Measurements from ENCODE around the gene CPNE9.
"Not testable (repeated sequence)": the region's sequence is repeated elsewhere in the genome, so short reads cannot be mapped to it uniquely, and the experiment has no call there.

Gene CPNE9

DNA sequence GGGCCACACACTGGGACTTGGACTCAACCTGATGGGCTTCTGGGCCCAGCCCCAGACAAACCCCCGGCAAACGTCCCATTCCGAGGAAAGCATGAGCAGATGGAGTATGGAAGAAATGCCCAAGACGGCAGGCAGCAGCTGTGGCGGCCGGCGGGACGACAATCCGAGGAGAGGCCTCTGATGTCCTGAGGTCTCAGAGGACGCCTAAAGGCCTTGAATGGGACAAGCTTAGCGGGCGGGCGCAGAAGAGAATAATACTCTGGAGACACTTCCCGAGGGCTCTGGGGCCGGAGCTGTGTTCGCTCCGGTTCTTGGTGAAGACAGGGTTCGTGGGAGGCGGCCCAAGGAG lies 45.6 kb downstream of the CPNE9 start:
- DNase-seq, result no peak

DNA sequence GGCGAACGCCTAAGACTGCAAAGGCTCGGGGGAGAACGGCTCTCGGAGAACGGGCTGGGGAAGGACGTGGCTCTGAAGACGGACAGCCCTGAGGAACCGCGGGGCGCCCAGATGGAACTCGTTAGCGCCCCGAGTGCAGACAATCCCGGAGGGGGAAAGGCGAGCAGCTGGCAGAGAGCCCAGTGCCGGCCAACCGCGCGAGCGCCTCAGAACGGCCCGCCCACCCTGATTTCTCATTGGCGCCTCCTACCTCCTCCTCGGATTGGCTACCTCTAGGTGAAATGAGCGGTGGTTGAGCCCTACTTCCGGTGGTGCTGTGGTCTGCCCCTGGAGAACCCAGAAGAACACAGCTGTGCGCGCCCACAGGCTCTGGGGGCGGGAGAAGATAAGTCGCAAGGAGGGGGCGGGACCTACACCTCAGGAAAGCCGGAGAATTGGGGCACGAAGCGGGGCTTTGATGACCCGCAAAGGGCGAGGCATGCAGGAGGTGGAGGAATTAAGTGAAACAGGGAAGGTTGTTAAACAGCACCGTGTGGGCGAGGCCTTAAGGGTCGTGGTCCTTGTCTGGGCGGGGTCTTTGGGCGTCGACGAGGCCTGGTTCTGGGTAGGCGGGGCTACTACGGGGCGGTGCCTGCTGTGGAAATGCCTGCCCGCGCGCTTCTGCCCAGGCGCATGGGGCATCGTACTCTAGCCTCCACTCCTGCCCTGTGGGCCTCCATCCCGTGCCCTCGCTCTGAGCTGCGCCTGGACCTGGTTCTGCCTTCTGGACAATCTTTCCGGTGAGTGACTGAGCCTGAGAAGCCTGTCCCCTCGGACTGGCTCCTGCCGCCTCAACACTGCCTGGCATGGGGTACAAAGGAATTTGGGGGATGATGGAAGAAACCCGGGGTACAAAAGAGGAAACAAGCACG lies 46.3 kb downstream of the CPNE9 start, which contains the start of gene OGG1:
OGG1 (plus strand) TSS at position 308 of the 911 bp plus-strand sequence; CDS start at position 643, 335 bp downstream.
- peak; percentile 98 for DNase-seq

DNA sequence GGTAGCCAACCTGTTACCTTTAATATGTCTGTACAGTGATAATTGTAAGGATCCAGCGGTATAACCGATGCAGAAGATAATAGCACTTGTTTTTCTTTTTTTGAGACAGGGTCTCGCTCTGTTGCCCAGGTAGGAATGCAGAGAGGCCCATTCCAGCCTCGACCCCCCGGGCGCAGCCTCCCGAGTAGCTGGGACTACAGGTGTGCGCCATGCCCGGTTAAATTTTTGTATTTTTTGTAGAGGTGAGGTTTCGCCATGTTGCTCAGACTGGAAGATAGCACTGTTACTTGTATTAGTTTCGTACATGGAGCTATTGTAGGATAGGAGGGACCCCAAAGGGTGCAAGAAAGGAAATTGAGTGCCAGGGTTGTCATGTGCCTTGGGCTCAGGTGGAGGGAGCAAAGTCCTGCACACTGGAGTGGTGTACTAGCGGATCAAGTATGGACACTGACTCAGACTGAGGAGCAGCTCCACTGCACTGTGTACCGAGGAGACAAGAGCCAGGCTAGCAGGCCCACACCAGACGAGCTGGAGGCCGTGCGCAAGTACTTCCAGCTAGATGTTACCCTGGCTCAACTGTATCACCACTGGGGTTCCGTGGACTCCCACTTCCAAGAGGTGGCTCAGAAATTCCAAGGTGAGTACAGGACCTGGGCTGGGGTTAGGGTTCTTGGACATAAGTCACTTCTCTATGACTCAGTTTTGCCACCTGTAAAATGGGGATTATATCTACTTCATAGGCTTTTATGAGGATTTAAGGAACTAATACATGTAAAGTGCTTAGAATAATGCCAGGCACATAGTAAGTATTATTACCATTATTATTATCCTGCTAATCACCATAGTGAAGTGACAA lies 47.2 kb downstream of the CPNE9 start:
- no peak for DNase-seq

DNA sequence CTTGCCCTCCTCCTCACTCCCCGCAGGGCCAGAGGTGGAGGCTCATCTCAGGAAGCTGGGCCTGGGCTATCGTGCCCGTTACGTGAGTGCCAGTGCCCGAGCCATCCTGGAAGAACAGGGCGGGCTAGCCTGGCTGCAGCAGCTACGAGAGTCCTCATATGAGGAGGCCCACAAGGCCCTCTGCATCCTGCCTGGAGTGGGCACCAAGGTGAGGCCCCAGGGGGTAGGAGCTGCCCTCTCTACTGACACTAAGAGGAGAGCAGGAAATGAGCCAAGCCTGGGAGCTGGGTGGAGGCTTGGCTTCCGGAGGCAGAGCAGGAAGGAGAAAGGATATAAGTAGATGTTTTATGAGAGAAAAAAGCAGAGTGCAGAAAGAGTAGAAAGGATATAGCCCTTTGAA lies 51.0 kb downstream of the CPNE9 start:
- DNase-seq, result no peak

DNA sequence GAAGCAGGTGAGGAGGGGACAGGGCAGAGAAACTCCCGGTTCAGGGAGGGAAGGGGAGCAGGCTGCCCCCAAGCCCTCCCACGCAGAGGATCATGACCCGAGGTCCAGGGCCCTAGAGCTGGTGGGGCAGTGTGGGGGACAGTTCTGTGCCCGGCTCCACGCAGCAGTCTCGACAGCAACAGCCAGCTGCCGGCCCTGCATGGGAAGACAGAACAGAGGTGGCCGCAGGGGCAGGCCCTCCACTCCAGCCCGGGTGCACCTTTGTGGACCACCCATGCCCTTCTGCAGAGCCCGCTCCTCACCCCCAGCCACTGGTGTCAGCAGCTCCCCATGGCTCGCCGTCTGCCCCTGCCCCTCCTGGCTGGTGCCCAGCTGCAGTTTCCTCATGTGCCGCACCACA lies 53.8 kb downstream of the CPNE9 start:
- no peak for DNase-seq

DNA sequence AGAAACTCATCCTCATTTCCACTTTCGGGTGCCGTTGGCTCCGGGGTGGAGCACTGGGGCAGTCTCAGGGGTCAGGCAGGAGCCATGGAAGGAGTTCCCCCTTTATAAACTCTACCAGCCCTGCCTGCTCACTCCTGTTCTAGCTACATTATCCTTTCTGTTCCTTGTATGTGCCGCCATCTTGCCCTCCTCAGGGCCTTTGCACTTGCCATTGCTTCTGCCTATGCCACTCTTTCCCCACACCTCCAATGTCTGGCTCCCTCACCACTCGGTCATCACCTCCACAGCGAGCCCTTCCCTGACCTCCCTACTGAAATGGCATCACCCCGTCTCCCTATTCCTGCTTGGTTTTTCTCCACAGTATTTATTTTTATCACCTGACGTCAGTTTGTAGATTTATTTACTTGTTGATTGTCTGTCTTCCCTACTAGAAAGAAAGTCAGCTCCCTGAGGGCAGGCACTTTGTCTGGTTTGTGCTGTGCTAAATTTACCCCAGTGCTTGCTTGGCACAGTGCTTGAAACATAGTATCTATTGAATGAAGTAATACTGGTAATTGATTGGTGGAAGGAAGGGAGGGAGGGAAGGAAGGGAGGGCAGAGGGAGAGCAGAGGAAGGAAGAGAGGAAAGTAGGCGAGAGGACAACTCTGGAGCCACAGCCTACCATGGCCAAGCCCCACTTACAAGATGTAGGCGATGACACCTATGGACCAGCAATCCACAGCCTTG lies 57.3 kb downstream of the CPNE9 start:
- no peak for DNase-seq

DNA sequence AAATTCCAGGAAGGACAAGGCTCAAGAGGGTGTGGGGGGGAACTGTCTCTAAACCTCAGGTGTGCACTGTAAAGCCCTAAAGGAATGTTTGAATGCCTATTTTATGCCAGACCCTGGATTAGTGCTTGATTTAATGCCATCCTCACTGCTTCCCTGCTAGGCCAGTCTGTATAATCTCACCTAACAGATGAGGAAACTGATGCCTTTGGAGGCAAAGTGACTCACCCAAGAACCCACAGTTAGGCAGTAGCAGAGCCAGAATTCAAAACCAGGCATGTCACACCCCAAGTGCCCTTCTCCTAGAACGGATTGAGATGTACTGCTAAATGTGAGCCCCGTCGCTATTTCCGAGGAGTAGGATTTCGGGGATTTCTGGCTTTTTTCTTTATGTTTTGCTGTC lies 58.3 kb downstream of the CPNE9 start:
- DNase-seq, result no peak

DNA sequence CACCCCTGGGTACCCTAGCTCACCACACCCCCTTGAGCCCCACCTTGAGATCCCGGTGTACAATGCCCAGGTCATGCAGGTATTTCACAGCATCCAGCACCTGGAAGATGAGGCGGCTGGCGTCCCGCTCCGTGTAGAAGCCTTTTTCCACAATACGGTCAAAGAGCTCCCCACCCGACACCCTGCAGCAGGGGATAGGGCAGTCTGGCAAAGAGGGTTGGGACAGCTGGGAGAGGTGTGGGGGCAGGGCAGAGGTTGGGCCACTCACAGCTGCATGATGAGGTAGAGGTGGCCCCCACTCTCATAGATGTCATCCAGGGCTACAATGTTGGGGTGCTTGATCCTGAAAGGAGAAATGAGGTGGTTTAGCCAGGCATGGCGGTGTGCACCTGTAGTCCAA lies 59.2 kb downstream of the CPNE9 start:
- no peak for DNase-seq

DNA sequence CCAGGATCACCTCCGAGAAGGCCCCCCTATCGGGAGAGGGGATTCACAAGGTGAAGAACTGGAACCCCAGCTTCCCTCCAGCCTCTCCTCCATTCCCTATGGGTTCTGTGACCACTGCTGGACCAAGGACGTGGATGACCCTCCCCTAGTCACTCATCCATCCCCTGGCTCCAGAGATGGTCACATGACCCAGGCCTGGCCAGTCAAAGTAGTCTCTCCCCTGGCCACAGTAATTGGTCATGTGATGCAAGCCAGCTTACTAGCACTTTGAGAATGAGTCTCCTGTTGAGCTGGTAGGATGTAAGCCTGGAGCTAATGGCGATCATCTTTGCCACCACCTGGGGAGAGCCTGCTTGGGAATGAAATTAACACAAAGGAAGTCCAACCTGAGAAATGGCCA lies 62.2 kb downstream of the CPNE9 start:
- no peak for DNase-seq

DNA sequence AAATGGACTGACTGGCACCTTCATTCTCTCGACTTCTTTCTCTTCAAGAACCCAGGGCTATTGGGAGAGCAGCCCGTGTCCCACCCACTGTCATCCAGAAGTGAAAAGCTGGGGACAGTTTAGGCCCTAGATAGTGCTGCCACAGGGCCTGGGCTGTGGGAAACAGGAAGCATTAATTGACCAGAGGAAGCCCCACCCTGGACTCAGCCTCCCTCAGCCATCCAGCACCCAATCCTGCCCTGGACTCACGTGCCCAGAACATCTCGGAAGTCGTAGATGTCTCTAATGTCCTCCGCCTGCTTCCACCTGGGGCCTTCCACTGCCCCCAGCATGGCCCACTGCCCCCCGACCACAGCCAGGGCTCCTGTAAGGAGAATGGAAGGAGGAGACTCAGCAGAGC lies 63.8 kb downstream of the CPNE9 start:
- DNase-seq, result no peak

DNA sequence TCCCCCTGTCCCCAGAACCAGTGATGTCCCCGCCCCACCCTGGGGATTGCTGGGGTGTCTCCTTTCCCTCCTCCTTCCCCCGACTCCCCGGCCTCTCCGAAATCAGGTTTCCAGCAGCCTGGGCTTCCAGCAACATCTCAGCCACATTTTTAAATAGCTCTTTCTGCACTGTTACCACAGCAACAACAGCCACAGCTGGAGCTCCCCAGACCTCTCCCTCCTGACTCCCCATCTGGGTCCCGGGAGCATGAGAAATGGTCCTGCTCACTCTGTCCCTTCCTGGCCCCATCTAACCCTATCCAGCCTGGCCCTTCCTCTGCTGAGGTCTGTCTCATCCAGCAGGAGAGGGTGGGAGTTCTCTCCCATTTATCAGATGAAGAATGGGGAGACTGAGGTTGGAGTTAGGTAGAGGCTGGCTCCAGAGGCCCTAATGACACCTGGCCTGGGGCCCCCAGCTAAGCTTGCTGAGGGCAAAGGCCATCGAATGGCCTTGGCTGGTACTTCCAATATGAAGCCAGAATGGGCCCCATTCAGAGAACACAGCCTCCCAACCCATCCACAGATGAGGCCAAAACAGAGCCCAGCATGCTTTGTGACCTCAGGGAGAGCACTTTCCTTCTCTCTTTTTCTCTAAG lies 64.6 kb downstream of the CPNE9 start:
- DNase-seq, result no peak

DNA sequence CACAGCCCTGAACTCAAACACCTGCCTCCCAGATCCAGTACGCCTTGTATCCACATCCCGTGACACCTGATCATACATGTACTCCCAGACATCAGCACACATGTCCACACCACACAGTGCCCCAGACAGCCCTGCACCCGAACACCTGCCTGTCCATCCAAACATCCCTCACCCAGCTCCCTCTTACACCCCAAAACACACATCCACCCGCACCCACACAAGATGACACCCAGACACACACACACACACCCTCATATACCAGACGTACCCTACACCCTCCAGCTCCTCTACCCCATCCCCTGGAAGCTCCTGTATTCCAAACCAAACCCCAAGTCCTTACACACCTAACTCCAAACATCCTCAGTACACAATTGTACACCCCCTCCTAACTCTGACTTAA lies 65.4 kb downstream of the CPNE9 start:
- no peak for DNase-seq

DNA sequence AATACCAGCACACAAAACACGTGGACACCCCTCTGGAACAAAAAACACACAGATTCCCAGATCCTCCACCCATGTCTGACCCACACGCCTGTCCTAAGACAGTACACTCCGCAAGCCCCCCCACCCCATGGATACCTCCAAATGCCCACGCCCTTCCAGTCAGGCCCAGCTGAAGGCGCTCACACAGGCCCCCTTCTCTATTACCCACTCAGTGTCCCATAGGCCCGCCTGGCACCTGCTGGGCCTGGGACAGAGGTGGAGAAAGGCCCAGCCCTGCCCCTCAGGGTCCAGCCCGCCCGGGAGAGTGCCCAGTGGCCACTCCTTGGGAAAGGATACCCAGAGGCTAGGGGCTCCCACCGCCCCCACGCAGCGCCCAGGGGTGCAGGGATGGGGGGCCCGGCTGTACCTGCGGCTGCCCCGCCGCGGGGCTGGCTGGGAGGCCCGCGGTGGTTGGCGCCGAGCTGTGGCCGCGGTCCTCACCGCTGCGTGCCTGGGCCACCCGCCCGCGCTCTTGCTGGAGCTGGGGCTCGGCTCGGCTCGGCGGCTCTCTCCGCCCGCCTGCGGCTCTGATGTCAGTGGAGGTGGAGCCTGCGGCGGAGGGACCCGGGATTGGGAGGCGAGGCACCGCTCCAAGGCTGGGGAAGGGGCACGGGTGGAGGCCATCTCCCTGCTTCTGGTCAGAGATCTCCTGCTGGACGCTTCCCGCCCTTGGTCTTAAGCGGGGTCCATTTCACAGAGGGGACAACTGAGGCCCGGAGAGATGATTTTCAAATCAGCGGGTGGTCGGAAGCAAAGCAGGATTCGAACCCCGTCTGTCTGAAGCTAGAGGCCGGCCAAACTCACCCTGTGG lies 66.0 kb downstream of the CPNE9 start, which contains the start of gene CAMK1:
CAMK1 (minus strand) TSS at position 522 of the 850 bp plus-strand sequence. CDS start 2,198 bp downstream, outside the sequence.
- peak; percentile 90 for DNase-seq

DNA sequence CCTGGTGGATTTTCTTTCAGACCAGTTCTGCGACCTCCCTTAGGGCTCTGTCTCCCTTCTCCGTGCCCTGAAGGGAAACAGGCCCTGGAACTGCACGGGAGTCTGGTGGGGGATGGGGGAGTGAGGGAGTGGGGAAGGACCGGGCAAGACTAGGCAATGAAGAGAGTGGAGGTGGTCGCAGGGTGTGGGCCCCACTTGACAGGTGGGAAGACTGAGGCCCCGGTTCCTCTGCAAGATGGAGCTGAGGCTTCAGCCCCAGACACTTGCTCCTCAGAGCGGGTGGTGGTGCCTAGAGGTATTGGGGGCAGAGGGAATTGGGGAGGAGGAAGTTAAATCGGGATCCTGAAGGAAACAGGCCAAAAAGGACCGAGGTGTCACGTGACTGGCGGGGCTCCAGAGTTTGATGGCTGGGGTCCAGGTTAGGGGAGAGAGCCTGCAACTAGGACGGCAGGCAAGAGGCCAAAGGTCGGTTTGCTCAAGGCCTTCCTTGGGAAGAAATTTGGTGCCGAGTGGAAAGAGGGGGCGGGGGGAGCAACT lies 66.7 kb downstream of the CPNE9 start:
- peak; percentile 79 for DNase-seq

DNA sequence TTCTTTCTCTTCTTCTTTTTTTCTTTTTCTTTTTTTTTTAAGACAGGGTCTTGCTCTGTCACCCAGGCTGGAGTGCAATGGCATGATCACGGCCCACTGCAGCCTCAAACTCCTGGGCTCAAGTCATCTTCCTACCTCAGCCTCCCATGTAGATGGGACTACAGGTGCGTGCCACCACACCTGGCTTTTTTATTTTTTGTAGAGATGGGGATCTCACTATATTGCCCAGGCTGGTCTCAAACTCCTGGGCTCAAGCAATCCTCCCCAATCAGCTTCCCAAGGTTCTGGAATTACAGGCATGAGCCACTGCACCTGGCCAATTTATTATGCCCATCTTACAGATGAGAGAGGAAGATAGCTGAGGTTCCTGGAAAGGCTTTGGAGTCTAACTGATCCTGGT lies 67.4 kb downstream of the CPNE9 start:
- not testable (repeated sequence) for DNase-seq

DNA sequence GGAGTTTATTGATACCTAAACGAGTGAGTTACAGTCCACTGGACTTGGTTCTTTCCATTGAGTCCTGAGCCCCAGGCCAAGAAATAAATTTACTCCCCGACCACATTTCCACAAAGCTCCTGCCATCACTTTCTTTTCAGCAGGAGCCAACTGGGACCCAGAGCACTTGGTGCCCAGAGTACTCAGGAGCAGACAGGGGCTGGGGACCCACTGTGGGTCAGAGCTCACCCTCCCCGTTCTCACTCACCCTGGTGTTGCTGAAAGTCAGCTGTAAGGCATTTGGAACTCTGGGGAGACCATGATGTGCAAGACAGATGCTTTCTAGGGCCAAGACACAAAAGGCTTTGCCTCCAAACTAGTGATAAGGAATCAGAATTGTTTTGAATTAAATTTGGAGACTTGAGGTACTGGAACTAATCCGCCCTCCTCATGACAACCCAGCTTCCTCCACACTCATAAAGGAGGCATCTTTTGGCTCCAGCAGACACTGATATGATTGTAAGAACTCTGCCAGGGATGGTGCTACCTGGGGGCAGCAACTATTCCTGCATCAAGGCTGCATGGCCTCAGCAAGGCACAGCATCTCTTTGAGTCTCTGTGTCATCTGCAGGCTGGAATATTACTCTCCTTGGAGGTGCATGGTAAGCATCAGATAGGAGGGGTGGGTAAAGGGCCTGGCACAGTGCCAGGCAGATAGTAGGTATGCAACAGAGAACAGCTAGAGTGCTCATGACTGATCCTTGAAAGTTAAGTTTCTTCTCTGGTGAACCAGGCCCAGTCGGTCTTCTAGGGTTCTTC lies 73.5 kb downstream of the CPNE9 start:
- no peak for DNase-seq

DNA sequence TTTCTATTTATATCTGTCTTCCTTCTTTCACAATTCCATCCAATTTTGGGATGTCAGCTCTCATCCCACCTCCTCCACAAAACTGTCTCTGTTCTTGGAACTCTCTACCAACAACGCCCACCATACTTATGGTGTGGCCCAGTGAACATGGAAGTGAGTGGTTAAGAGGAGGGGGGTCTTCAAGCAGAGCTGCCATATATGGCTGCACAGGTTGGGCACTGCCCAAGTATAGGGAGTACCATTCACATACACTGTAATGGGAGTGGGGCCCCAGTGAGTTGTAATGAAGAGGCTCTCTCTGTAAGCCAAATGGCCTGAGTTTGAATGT lies 74.0 kb downstream of the CPNE9 start:
- no peak for DNase-seq

DNA sequence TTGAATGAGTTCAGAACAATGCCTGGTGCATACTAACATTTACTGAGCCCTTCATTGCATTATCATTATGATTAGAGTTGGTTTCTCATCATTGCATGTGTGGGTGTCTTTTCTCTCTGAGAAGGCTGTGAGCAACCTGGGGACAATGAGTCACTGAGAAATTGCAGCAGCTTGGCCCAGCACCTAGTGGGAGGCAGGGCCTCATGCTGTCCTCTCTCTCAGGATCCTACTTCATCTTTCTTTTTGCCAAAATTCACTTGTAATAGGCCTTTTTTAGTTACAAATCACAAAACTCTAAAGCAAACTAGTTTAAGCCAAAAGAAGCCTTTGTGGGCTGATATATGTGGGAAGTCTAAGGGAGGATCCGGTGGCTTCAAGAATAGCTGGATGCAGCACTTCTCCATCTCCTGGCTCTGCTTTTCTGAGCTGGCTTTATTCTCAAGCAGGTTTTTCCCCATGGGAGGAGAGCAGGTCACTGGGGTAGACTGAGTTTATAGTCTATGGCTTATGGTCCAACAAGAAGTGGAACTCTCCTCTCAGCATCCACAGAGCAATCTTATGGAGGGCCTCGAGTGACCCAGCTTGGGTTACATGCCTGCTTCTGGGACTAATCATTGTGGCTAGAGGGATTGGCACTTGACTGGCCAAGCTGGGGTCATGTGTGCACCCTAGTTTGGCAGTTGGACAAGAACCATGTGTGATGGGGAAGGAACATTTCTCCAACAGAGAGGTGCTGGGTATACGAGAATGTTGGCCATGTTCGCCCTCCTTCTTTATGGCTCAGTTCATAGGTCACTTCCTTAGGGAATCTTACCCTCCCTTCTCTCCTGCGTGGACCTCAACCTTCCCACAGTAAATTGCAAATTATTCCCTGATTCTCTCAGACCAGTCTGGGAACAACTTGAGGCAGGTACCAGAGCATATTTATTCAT lies 74.8 kb downstream of the CPNE9 start:
- no peak for DNase-seq

DNA sequence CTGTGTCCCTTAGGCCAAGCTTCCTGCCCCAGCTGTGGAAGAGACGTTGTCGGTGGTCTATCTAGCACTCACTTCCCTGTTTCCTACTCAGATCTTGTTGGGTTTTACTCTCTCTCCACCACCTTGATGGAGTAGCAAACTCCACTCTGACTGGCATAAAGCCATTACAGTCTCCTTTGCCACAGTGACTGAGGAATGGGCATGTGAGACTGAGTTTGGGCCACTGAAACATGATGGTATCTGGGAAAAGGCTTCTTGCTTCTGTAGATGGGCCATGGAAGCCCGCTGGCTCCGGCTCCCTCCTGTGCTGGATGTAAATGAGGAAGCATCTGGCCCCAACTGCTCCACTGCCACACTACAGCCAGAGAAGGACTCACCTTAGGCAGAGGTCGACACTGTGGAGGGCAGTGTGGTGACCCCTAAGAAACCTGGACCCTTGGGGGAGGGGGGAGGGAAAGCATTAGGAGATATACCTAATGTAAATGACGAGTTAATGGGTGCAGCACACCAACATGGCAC lies 75.5 kb downstream of the CPNE9 start:
- DNase-seq, result no peak

Measured in left hindlimb (tissue), 1 donor.